Stimulated activated CD8-positive, alpha-beta memory T cell treated with anti-CD3 and anti-CD28 coated beads, Interleukin-7, amount 100 ng/mL, for 4 hours (primary cell): ENCODE measurements around the gene SPDYA.

Experiments
- DNase-seq, 2 donors: peaks; one replicate each; pipeline ENCODE4 v3.0.0-alpha.2; 2020; ENCODE audit warnings: low read depth in 2 of 2

Gene SPDYA

DNA sequence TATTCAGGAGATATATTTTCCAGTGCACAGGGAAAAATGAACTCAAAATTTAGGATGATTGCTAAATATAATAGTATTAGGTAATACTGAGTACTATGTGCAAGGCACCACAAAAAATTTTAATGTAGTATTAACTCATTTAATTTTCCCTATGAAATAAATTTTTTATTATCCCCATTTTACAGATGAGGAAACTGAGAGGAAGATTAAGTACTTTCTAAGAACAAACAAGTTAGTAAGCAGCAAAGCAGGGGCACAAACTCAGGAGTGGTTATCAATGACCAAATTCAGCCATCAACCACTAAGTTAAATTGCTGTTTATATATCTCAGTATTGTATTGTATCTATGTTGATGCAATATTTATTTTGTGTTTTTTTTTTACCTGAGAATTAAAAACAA is 14.2 kb downstream of the SPDYA start:
- DNase-seq = no peak

DNA sequence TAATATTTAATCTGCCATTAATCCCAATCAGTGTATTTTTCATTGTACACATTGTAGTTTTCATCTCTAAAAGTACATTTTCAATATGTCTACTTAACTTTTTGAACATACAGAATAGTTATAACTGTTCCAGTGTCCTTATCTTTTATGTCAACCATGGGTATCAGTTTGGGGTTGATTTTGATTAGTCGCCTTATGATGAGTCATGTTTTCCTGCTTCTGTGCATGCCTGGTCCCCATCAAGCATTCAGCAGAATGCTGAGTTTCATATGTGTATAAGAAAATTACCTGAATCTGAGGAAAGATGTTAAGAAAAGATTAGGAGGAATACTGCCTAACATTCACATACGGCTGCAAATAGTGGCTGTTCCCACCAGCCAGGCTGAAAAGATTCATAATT is 17.7 kb downstream of the SPDYA start:
- no peak for DNase-seq

DNA sequence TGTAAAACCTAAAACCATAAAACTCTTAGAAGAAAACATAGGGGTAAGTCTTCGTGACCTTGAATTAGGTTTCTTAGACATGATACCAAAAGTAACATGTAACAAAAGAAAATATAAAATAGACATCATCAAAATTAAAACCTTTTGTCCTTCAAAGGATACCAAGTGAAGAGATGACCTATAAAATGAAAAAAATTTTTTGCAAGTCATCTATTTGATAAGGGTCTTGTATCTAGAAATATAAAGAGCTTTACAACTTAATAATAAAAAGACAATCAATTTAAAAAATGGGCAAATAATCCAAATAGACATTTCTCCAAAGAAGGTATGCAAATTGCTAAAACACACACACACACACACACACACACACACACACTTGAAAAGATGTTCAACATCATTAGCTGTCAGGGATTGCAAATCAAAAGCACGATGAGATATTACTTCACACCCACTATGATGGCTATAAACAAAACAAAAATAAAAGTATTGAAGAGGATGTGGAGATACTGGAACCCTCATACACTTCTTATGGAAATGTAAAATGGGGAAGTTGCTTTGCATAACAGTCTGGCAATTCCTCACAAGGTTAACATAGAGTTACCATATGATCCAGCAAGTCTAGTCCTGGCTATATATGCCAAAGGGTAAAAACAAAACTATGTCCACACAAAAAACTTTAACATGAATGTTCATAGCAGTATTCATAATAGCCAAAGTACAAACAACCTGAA is 23.3 kb downstream of the SPDYA start:
- no peak for DNase-seq

- no peak for DNase-seq
Measured at GRCh38 chr2:28835781-28836180, 25.1 kb downstream of the SPDYA start.

DNA sequence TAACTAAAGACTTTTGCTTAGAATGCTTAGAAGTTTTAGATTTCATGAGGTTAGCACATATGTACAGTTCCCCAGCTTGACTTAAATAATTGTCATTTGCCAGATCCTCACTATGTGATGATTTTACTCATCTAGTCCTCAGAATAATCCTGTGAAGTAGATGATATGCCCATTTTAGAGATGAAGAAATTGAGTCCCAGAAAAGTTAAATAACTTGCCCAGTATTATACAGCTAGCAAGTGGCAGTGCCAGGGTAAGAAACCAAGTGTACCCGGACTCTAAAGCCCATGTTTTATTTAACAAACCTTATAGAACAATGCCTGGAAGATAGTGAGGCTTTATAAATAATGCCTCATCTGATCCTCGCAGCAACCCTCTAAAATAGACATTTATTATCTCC is 28.3 kb downstream of the SPDYA start:
- no peak for DNase-seq

- DNase-seq = no peak
Measured at GRCh38 chr2:28842042-28842441, 31.4 kb downstream of the SPDYA start.

- DNase-seq = no peak
Measured at GRCh38 chr2:28855193-28855592, 44.6 kb downstream of the SPDYA start.

DNA sequence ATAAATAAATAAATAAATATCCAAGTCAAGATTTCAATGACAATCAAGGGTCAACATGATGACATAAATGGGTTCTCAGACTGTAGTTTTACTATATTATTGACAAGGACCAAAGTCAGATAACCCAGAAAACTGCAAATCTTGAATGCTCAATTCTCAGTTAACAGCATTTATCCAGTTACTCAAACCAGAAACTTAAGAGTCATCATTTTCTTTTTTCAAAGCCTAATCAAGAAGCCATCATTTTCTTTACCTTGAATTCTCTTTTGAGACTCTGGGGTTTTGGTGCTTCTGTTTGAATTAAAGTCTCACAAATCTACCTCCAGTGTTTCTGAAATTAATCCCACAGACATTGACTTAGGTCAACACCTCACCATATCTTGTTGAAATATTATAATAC is 45.3 kb downstream of the SPDYA start:
- no peak for DNase-seq

- DNase-seq = no peak
Measured at GRCh38 chr2:28868611-28869010, 58.0 kb downstream of the SPDYA start.

DNA sequence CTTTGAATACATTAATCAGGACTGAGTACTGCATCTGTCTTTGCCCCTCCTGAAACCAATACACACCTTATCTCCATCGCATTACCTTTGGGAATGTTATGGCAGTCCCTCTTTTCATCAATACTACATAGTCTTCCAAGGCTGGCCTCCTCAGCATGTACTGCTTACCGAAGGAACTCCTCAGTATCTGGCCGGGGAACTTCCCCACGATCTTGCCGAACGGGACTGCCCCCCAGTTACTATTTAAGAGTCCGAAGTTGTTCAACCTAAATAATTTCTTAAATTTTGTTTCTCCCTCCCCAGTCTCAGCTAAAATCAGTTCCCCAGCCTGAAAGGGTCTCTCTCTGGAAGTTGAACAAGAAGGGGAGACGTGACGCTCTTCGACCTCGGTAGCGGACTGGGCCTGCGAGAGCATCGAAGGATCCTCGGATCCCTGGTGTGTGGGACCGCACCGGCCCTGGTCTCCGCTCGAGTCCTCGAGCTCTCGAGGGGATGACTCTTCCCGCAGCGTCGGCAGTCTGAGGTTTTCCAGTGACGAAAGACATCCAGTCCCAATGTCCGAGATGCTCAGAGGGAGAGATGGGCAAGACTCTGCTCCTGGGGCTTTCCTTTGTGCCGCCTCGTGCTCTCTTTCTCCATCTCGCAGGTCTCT is 59.0 kb downstream of the SPDYA start:
- peak; percentile 6 to 13 for DNase-seq

GRCh38 chr2:28870146-28870891 is 59.7 kb downstream of the SPDYA start, which contains the start of gene TRMT61B:
Gene TRMT61B (minus strand): TSS chr2:28870309. CDS start chr2:28870277, 32 bp downstream.
- DNase-seq = peak; percentile 94 to 97

GRCh38 chr2:28871620-28872019 is 61.0 kb downstream of the SPDYA start:
- no peak for DNase-seq

DNA sequence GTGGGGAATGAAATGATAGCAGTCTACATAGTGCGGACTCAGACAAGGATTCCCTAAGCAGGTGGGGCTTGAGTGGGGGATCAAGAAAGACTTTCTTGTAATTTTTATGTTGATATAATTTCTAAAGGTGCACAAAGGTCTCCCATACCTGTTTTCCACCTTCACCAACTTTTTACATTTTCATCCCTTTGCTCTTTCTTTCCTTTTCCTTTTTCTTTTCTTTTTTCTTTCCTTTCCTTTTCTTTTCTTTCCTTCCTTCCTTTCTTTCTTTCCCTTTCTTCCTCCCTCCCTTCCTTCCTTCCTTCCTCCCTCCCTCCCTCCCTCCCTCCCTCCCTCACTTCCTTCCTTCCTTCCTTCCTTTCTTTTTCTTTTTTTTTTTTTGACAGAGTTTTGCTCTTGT is 69.6 kb downstream of the SPDYA start:
- DNase-seq = no peak

DNA sequence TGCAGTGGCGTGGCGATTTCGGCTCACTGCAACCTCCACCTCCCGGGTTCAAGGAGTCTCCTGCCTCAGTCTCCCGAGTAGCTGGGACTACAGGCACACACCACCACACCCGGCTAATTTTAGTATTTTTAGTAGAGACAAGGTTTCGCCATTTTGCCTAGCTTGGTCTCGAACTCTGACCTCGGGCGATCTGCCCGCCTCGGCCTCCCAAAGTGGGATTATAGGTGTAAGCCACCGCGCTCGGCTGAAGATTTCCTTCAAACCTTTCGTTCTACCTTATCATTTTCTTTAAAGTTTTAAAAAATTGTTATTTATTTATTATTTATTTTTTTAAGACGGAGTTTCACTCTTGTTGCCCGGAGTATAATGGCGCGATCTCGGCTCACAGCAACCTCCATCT is 82.9 kb downstream of the SPDYA start:
- no peak for DNase-seq

GRCh38 chr2:28894470-28895188 is 84.0 kb downstream of the SPDYA start, which contains the start of gene WDR43:
Gene WDR43 (plus strand): TSS chr2:28894667. CDS start chr2:28894699, 32 bp downstream.
- DNase-seq = peak; percentile 96 to 98

- peak; percentile 29 to 40 for DNase-seq
Measured at GRCh38 chr2:28895189-28895893, 84.7 kb downstream of the SPDYA start.

- no peak for DNase-seq
Measured at GRCh38 chr2:28896906-28897305, 86.3 kb downstream of the SPDYA start.

DNA sequence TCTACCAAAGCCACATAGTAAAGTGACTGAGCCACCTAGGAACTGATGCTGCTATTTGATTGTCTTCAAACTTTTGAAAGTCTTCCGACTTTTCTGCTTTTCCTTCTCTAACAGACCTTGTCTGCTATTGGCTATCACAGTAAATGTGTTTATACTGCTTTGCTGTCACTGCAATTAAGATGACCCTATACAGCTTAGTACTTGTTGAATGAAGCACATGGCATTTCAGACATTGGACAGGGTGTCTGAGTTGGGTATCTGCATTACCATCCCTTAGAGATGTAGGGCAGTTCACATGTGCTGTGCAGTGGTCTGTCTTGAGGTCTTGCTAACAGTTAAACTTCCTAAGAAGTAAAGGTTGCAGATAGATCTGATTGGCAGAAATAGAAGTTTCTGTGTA is 87.4 kb downstream of the SPDYA start:
- DNase-seq = no peak
